Stimulated activated naive CD8-positive, alpha-beta T cell treated with anti-CD3 and anti-CD28 coated beads, Interleukin-15, Interleukin-2, amounts not matched to agents 100 ng/mL and 50 ng/mL, for 24 hours (primary cell): ENCODE measurements around the gene ACE.

Experiments used
- H3K27ac Mint-ChIP-seq: one replicate; pipeline ENCODE4 v1.8.0; 2021; ENCODE audit warnings: mild to moderate bottlenecking, mixed read lengths
- H3K27me3 Mint-ChIP-seq: one replicate; pipeline ENCODE4 v1.8.0; 2021; ENCODE audit warnings: mixed read lengths
- H3K36me3 Mint-ChIP-seq: one replicate; pipeline ENCODE4 v1.8.0; 2021; ENCODE audit warnings: low read depth, mixed read lengths
- H3K4me1 Mint-ChIP-seq: one replicate; pipeline ENCODE4 v1.8.0; 2021; ENCODE audit warnings: low read depth, mixed read lengths
- H3K4me3 Mint-ChIP-seq: one replicate; pipeline ENCODE4 v1.8.0; 2021; ENCODE audit warnings: mild to moderate bottlenecking, mixed read lengths
- H3K9me3 Mint-ChIP-seq: one replicate; pipeline ENCODE4 v1.8.0; 2021; ENCODE audit warnings: mixed read lengths

The ACE gene

GRCh38 chr17:63489291-63489690, 12.4 kb downstream of the ACE start:
- H3K36me3 Mint-ChIP-seq: no peaks in the 10 kb centered on the region
- H3K9me3 Mint-ChIP-seq: no peaks in the 10 kb centered on the region
- H3K27ac Mint-ChIP-seq: no peak overlapping the region
- H3K27me3 Mint-ChIP-seq: no peaks in the 10 kb centered on the region
- H3K4me1 Mint-ChIP-seq: no peaks in the 10 kb centered on the region
- no peak overlapping the region for H3K4me3 Mint-ChIP-seq

- H3K9me3 Mint-ChIP-seq: no peaks in the 10 kb centered on the region
- H3K4me3 Mint-ChIP-seq: no peak overlapping the region
- H3K4me1 Mint-ChIP-seq: no peaks in the 10 kb centered on the region
- no peaks in the 10 kb centered on the region for H3K36me3 Mint-ChIP-seq
- no peak overlapping the region for H3K27ac Mint-ChIP-seq
- no peaks in the 10 kb centered on the region for H3K27me3 Mint-ChIP-seq
These were observed 13.5 kb downstream of the ACE start for GRCh38 chr17:63490329-63490728.

GRCh38 chr17:63490858-63491400, 14.1 kb downstream of the ACE start:
- Mint-ChIP-seq H3K27me3 (no peaks in the 10 kb centered on the region), H3K4me1 (no peaks in the 10 kb centered on the region), H3K4me3 (no peak overlapping the region), H3K9me3 (no peaks in the 10 kb centered on the region), H3K27ac (no peak overlapping the region), H3K36me3 (no peaks in the 10 kb centered on the region)

- H3K36me3 Mint-ChIP-seq: no peaks in the 10 kb centered on the region
- H3K4me1 Mint-ChIP-seq: no peaks in the 10 kb centered on the region
These were observed 14.6 kb downstream of the ACE start for GRCh38 chr17:63491413-63491812.

GRCh38 chr17:63491977-63492618, 15.2 kb downstream of the ACE start:
- Mint-ChIP-seq H3K27me3 (no peaks in the 10 kb centered on the region), H3K4me1 (no peaks in the 10 kb centered on the region), H3K9me3 (no peaks in the 10 kb centered on the region), H3K27ac (no peak overlapping the region), H3K36me3 (no peaks in the 10 kb centered on the region), H3K4me3 (no peak overlapping the region)

More at GRCh38 chr17:63491413-63491812, 14.6 kb downstream of the ACE start:
- H3K4me3 Mint-ChIP-seq: no peak overlapping the region
- no peaks in the 10 kb centered on the region for H3K9me3 Mint-ChIP-seq
- H3K27me3 Mint-ChIP-seq: no peaks in the 10 kb centered on the region
- no peak overlapping the region for H3K27ac Mint-ChIP-seq

- Mint-ChIP-seq H3K4me3 (no peak overlapping the region), H3K36me3 (no peaks in the 10 kb centered on the region), H3K27me3 (no peaks in the 10 kb centered on the region), H3K27ac (no peak overlapping the region), H3K9me3 (no peaks in the 10 kb centered on the region), H3K4me1 (no peaks in the 10 kb centered on the region)
These were observed 16.1 kb downstream of the ACE start for GRCh38 chr17:63492940-63493339.

- no peaks in the 10 kb centered on the region for H3K36me3 Mint-ChIP-seq
- no peak overlapping the region for H3K27ac Mint-ChIP-seq
- H3K9me3 Mint-ChIP-seq: no peaks in the 10 kb centered on the region
- no peaks in the 10 kb centered on the region for H3K27me3 Mint-ChIP-seq
- no peak overlapping the region for H3K4me3 Mint-ChIP-seq
- no peaks in the 10 kb centered on the region for H3K4me1 Mint-ChIP-seq
These were observed 16.6 kb downstream of the ACE start for GRCh38 chr17:63493411-63493810.

GRCh38 chr17:63494300-63494928, 17.6 kb downstream of the ACE start:
- Mint-ChIP-seq H3K9me3 (no peaks in the 10 kb centered on the region), H3K27ac (no peak overlapping the region), H3K4me3 (no peak overlapping the region), H3K27me3 (no peaks in the 10 kb centered on the region), H3K4me1 (no peaks in the 10 kb centered on the region), H3K36me3 (no peaks in the 10 kb centered on the region)

- no peaks in the 10 kb centered on the region for H3K27me3 Mint-ChIP-seq
- no peaks in the 10 kb centered on the region for H3K9me3 Mint-ChIP-seq
- no peaks in the 10 kb centered on the region for H3K4me1 Mint-ChIP-seq
- no peaks in the 10 kb centered on the region for H3K36me3 Mint-ChIP-seq
- H3K4me3 Mint-ChIP-seq: no peak overlapping the region
- H3K27ac Mint-ChIP-seq: no peak overlapping the region
These were observed 18.6 kb downstream of the ACE start for GRCh38 chr17:63495491-63495890.

- Mint-ChIP-seq H3K4me1 (no peaks in the 10 kb centered on the region), H3K27me3 (no peaks in the 10 kb centered on the region), H3K27ac (no peak overlapping the region)
These were observed 19.3 kb downstream of the ACE start for GRCh38 chr17:63496177-63496576.

GRCh38 chr17:63496663-63497400, 20.0 kb downstream of the ACE start:
- Mint-ChIP-seq H3K27ac (no peak overlapping the region), H3K4me1 (no peaks in the 10 kb centered on the region), H3K36me3 (no peaks in the 10 kb centered on the region), H3K4me3 (no peak overlapping the region), H3K27me3 (peaks cover 5% of the 10 kb centered on the region), H3K9me3 (no peaks in the 10 kb centered on the region)

More at GRCh38 chr17:63496177-63496576, 19.3 kb downstream of the ACE start:
- H3K9me3 Mint-ChIP-seq: no peaks in the 10 kb centered on the region
- H3K36me3 Mint-ChIP-seq: no peaks in the 10 kb centered on the region
- H3K4me3 Mint-ChIP-seq: no peak overlapping the region

GRCh38 chr17:63497708-63498483, 21.0 kb downstream of the ACE start:
- H3K4me3 Mint-ChIP-seq: no peak overlapping the region
- no peaks in the 10 kb centered on the region for H3K36me3 Mint-ChIP-seq
- no peak overlapping the region for H3K27ac Mint-ChIP-seq
- H3K27me3 Mint-ChIP-seq: peaks cover 10% of the 10 kb centered on the region
- no peaks in the 10 kb centered on the region for H3K4me1 Mint-ChIP-seq
- H3K9me3 Mint-ChIP-seq: no peaks in the 10 kb centered on the region

- Mint-ChIP-seq H3K4me1 (no peaks in the 10 kb centered on the region), H3K9me3 (no peaks in the 10 kb centered on the region), H3K27me3 (peaks cover 18% of the 10 kb centered on the region), H3K27ac (no peak overlapping the region), H3K36me3 (no peaks in the 10 kb centered on the region), H3K4me3 (no peak overlapping the region)
These were observed 21.9 kb downstream of the ACE start for GRCh38 chr17:63498626-63499195.

GRCh38 chr17:63500543-63501390, 23.9 kb downstream of the ACE start:
- Mint-ChIP-seq H3K36me3 (no peaks in the 10 kb centered on the region), H3K9me3 (peaks cover 5% of the 10 kb centered on the region)

More at GRCh38 chr17:63500543-63501390, 23.9 kb downstream of the ACE start:
- H3K27ac Mint-ChIP-seq: no peak overlapping the region
- no peak overlapping the region for H3K4me3 Mint-ChIP-seq
- H3K27me3 Mint-ChIP-seq: peaks cover 32% of the 10 kb centered on the region
- H3K4me1 Mint-ChIP-seq: no peaks in the 10 kb centered on the region
